Superior temporal gyrus (tissue), 1 donor: ENCODE results near the gene RFPL1.

Source experiments
- DNase-seq: peaks from one replicate; pipeline ENCODE4 v3.0.0-alpha.2; 2016; ENCODE audit errors: extremely low spot score

RFPL1 gene

GRCh38 chr22:29442976-29443375 is 4.6 kb downstream of the RFPL1 start:
- no peak for DNase-seq

DNA sequence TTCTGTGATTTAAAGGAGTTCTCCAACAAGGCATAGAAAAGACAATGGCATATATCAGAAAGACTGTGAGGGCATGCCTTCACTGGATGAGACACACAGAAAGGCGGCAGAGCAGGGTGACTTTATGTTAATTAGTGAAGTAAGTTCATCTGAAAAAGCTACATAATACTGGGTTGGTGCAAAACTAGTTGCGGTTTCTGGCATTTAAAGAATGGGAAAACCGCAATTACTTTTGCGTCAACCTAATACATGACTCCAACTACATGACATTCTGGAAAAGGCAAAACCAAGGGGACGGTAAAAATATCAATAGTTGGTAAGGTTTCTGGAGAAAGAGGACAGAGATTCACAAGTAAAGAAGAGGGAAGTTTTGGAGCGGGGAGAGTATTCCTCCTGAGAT is 5.1 kb downstream of the RFPL1 start:
- DNase-seq: no peak

DNA sequence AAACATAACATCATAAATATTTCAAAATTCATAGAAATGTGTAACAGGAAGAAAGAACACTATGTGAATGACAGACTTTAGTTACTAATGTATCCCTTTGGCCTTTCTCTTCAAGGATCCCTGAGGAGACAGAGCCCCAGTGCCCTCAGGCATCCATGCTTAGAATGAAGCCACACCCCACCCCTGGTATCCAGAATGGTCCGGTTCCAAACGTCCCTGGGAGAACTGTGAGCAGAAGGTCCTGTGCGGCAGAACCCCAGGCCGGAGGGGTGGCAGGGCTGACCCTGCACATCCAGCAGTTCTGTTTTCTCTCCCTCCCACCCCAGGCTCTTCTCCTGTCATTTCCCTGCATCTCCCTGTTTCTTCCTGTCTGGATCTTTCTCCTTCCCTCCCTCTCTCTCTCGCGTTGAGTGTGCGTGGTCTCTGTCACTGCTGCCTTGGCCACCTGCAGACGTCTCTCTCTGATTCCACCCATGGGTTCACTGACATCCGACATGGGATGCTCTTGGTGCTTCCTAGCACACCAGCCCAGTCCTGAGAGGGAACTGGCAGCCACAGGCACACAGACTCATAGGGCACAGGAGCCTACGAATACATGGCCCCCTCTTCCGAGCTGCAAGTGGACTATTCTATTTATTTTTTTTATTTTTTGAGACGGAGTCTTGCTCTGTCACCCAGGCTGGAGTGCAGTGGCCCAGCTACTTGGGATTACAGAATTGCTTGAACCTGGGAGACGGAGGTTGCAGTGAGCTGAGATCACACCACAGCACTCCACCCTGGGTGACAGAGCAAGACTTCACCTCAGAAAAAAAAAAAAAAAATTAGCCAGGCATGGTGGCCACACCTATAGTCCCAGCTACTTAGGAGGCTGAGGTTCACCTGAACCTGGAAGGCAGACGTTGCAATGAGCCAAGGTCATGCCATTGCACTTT is 5.7 kb downstream of the RFPL1 start:
- no peak for DNase-seq

GRCh38 chr22:29445508-29445907 is 7.1 kb downstream of the RFPL1 start:
- DNase-seq: no peak

DNA sequence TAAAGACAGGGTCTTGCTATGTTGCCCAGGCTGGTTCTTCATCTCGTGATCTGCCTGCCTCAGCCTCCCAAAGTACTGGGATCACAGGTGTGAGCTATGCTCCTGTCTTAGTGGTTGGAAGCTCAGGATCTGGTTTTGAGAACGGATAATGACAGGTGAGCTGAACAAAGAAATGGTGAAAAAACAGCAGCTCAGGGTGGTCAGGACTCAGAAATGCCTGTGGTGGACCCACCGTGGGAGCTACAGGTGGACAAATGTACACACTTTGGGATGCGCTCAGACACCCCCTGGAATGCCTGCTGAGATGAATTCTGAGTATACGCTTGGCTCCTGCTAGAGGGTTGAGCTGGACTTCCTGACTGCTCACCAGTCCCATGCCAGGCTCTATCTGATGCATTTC is 9.5 kb downstream of the RFPL1 start:
- no peak for DNase-seq

- DNase-seq: no peak
These were observed 11.0 kb downstream of the RFPL1 start for GRCh38 chr22:29449296-29449875.

DNA sequence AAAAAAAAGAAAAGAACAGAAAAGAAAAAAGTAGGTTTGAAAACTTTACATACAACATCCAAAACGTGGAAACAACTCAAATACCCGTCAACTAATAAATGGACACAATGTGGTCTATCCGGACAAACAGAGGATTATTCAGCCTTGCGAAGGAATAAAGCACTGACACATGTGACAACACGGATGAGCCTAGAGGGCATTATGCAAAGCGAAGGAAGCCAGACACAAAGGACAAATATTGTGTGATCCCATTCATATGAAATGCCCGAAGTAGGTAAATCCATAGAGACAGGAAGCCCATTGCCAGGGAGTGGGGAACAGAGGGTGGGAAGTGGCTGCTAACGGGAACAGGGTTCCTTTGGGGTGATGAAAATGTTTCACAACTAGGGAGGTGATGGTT is 11.8 kb downstream of the RFPL1 start:
- DNase-seq: no peak

- DNase-seq: no peak
These were observed 13.5 kb downstream of the RFPL1 start for GRCh38 chr22:29451863-29452262.

GRCh38 chr22:29454276-29454675 is 15.9 kb downstream of the RFPL1 start:
- DNase-seq: no peak

DNA sequence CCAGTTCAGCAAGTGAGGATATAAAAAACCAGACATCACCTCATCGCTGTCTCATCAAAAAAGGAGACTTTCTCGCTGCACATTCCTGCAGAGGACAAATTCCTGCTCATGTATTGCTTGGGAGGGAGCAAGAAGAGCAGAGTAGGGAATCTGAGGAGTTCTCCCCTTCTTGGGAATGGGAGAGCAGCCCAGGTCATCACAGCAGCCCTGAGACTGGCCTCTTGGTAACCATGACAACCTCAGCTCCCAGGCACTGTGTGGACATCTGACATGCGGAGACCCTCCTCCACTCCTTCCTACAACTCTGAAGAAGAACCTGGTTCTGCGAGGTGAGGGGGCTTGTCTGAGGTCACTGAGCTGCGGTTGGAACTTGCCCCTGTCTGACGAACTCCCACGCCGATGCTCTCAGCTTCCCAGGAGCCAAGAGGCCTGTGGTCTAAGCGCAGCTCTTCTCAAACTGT is 17.9 kb downstream of the RFPL1 start:
- no peak for DNase-seq

DNA sequence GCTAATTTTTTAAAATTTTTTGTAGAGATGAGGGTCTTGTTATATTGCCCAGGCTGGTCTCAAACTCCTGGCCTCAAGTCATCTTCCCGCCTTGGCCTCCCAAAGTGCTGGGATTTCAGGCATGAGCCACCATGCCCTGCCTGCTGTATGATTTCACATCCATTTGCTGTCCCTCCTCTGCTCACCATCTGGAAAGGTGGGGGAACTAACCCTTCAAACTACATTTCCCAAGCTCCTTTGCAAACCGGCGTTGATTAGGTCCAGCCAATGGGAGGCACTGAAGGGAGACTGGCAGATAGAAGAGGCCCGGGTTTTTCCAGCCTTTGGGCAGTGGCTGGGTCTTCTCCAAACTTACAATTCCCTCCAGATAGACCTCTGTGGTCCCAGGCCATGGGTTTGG is 19.3 kb downstream of the RFPL1 start:
- DNase-seq: no peak

GRCh38 chr22:29458551-29458950 is 20.2 kb downstream of the RFPL1 start:
- no peak for DNase-seq

GRCh38 chr22:29459773-29460172 is 21.4 kb downstream of the RFPL1 start:
- DNase-seq: no peak

DNA sequence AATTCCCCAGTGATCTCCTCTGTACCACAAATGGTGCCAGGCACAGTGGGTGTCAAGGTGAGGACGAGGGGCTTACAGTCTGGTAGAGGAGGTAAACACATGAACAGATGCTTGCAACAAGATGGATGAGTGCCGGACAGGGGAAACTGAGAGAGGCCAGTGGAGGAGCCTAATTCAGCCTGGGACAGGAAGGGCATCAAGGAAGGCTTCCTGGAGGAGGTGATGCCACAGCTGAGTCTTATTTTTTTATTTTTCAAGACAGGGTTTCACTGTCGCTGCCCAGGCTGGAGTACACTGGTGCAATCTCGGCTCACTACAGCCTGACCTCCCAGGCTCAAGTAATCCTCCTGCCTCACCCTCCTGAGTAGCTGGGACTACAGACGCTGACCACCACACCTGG is 22.9 kb downstream of the RFPL1 start:
- no peak for DNase-seq

DNA sequence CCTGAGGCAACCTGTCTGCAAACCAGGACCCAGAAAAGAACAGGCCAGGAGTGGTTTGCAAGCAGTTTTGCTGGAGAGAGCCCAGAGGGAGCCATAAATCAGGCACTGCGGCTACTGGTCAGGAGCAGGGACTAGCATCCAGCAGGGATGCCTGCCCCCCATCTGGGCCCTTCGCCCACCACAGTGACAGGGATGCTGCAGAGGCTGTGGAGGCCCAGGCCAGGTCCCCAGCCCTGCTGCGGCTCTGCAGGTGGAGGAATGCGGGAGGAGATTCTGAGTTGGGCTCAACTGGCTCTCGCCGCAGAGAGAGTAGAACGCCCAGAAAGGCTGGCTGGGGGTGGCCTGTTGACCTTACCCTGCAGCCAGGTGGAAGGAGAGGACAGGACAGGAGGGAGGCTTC is 25.2 kb downstream of the RFPL1 start:
- no peak for DNase-seq

- no peak for DNase-seq
These were observed 26.2 kb downstream of the RFPL1 start for GRCh38 chr22:29464581-29464980.

- no peak for DNase-seq
These were observed 31.4 kb downstream of the RFPL1 start for GRCh38 chr22:29469755-29470154.

DNA sequence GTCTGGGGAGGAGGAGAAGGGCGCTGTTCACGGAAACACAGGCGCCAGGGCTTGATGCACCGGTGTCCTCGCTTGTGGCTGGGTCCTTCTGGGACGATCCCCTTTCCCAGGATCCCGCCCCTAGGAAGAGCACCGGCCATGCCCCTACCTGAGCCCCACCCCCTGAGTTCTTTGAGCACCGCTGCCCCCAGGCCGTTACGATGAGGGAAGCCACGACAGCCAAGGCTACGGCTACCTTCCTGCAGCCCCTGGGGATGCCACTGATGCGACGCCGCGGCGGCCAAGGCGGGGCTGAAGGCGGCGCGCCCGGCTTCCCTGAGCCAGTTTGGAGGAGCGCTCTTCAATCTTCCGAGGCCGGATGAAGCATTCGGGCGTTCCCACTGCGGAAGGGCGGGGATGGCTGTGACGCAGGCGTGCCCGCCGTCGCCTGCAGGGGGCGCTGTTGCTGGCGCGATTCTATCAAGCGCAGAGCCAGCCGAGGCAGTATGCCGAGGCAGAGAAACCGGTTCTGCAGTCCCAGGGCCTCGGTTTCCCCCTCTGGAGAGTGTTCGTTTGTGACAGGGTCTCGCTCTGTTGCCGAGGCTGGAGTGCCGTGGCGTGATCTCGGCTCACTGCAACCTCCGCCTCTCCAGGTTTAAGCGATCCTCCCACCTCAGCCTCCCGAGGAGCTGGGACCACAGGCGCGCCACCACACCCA is 31.9 kb downstream of the RFPL1 start:
- peak; percentile 56 for DNase-seq

DNA sequence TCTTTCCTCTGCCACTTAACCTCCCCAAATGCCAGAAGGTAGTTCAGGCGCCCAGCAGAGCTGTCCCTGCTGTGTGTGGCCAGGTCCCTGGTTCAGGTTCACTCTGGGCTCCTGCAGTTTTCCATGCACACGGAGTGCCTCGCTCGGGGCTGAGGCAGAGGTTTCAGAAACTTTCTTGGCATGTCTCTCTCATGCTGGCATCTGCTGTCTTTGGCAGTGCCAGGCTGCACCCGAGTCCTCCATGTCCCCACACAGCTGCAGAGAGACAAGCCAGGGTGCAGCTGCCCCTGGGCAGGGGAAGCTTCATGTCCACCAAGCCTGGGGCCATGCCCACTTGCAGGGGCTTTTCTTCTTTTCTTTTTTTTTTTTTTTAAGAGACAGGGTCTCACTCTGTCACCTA is 34.6 kb downstream of the RFPL1 start:
- DNase-seq: no peak

DNA sequence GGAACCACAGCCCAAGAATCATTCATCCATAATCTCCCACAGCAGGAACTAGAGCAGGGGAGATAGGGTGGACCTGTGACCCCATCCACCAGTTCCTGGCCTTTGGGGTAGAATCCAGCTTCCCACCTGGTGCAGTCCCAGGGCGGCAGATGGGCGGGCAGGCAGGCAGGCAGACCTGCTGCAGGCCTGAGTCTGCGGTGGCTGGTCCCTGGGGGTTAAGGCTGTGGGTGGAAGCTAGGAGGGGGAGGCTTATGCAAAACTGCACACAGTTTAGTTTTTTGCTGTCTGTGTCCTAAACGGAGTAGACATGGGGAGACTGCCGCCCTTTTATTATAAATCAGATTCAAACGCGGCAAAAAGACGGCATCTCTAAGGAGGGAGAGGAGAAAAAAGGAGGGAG is 37.2 kb downstream of the RFPL1 start:
- DNase-seq: no peak

GRCh38 chr22:29476116-29476515 is 37.7 kb downstream of the RFPL1 start:
- no peak for DNase-seq

GRCh38 chr22:29477723-29478318 is 39.4 kb downstream of the RFPL1 start:
- DNase-seq: no peak
